ENCODE data around the gene TTLL4. TPM values are rescaled to one million over a fixed set of nuclear protein-coding genes. Genes with fewer than 3 reads are reported as not detected.
"Not testable (repeated sequence)": the region's sequence is repeated elsewhere in the genome, so short reads cannot be mapped to it uniquely, and the experiment has no call there.

Gene TTLL4
- total and polyA plus RNA-seq, 2 experiments from 2014 or later, result 53.5 to 77.8 TPM

GRCh38 chr2:218687400-218688060 lies 23.1 kb upstream of the TTLL4 start:
- H3K9me3 Mint-ChIP-seq; H3K4me3 ChIP-seq; H3K4me2 ChIP-seq; H3K27ac ChIP-seq (ENCODE audit: low read depth); H3K27ac Mint-ChIP-seq; H4K20me1 ChIP-seq (replicated peaks; ENCODE audit: insufficient read depth); H3K4me1 Mint-ChIP-seq; H3K27me3 Mint-ChIP-seq (ENCODE audit: insufficient read depth, low read depth, poor library complexity); H3F3A ChIP-seq (replicated peaks; ENCODE audit: low read depth); H3K4me1 ChIP-seq (ENCODE audit: insufficient read depth); H3K9me2 ChIP-seq (ENCODE audit: insufficient read depth); H2AFZ ChIP-seq; H3K79me2 ChIP-seq (replicated peaks; ENCODE audit: insufficient read depth); H3K27me3 ChIP-seq (ENCODE audit: insufficient read depth); H3K4me3 Mint-ChIP-seq: not testable (repeated sequence)
- peaks cover 17% of the 10 kb centered on the region; the same call in 1 of the 2 replicates for H3K36me3 ChIP-seq (ENCODE audit: insufficient read depth)
- ATAC-seq (peak; percentile 99), DNase-seq (ENCODE audit: low spot score) (peak; percentile 90)
- TF ChIP-seq CREB1 (CRISPR knock-in tag; IDR thresholded peaks at IDR 0.05; ENCODE audit: low read depth) (0 out of 2 replicates have a peak, but pooled peaks have one; percentile 6), CTCF (conservative IDR thresholded peaks at IDR 0.05; ENCODE audit: low read depth in 2 of 2) (peak; percentile 86 to 91)
- H3K36me3 Mint-ChIP-seq (ENCODE audit: low read depth), result peaks cover 28% of the 10 kb centered on the region

GRCh38 chr2:218691234-218691633 lies 19.4 kb upstream of the TTLL4 start:
- H4K20me1 ChIP-seq (replicated peaks; ENCODE audit: insufficient read depth), result no peaks in the 10 kb centered on the region; the same call in none of the 2 replicates
- peaks cover 25% of the 10 kb centered on the region for H3K36me3 Mint-ChIP-seq (ENCODE audit: low read depth)
- no peak overlapping the region for H3K4me3 Mint-ChIP-seq
- no peak overlapping the region for H3K27ac Mint-ChIP-seq
- no peak overlapping the region for H2AFZ ChIP-seq
- DNase-seq (ENCODE audit: low spot score) (no peak), ATAC-seq (no peak)
- H3K79me2 ChIP-seq (replicated peaks; ENCODE audit: insufficient read depth), result no peaks in the 10 kb centered on the region
- peaks cover 17% of the 10 kb centered on the region; the same call in 1 of the 2 replicates for H3K36me3 ChIP-seq (ENCODE audit: insufficient read depth)
- H3K4me1 ChIP-seq (ENCODE audit: insufficient read depth), result no peaks in the 10 kb centered on the region
- H3K4me1 Mint-ChIP-seq, result no peaks in the 10 kb centered on the region
- H3K27me3 Mint-ChIP-seq (ENCODE audit: insufficient read depth, low read depth, poor library complexity), result peaks cover 4% of the 10 kb centered on the region
- H3K4me2 ChIP-seq, result no peak overlapping the region
- H3K9me2 ChIP-seq (ENCODE audit: insufficient read depth), result no peaks in the 10 kb centered on the region
- H3F3A ChIP-seq (replicated peaks; ENCODE audit: low read depth), result no peaks in the 10 kb centered on the region
- no peak overlapping the region for H3K4me3 ChIP-seq
- no peaks in the 10 kb centered on the region for H3K27me3 ChIP-seq (ENCODE audit: insufficient read depth)
- no peak overlapping the region for H3K27ac ChIP-seq (ENCODE audit: low read depth)
- H3K9me3 Mint-ChIP-seq, result no peaks in the 10 kb centered on the region; the same call in 2 of the 3 replicates
- no peak for TF ChIP-seq ETS1 (IDR thresholded peaks at IDR 0.05)
- no peak for TF ChIP-seq EZH2 (IDR thresholded peaks at IDR 0.05; ENCODE audit: low read depth, unreplicated experiment)
- no peak for TF ChIP-seq ZNF114 (CRISPR knock-in tag; IDR thresholded peaks at IDR 0.05)
- TF ChIP-seq STAT1 (IDR thresholded peaks at IDR 0.05; ENCODE audit: unreplicated experiment), result no peak
- TF ChIP-seq JUNB (IDR thresholded peaks at IDR 0.05; ENCODE audit: unreplicated experiment), result no peak
- no peak for TF ChIP-seq ZNF331 (CRISPR knock-in tag; IDR thresholded peaks at IDR 0.05; ENCODE audit: low read depth)
- TF ChIP-seq EZH2phosphoT487 (IDR thresholded peaks at IDR 0.05; ENCODE audit: unreplicated experiment), result no peak
- TF ChIP-seq POLR2AphosphoS5 (IDR thresholded peaks at IDR 0.05; ENCODE audit: low read depth), result no peak
- no peak for TF ChIP-seq CTCF (conservative IDR thresholded peaks at IDR 0.05; ENCODE audit: low read depth in 2 of 2)
- no peak for TF ChIP-seq CREB1 (CRISPR knock-in tag; IDR thresholded peaks at IDR 0.05; ENCODE audit: low read depth)

Measured in GM23338 (cell line).